ENCODE results near the gene BEND6. TPM values are rescaled to one million over a fixed set of nuclear protein-coding genes. Genes with fewer than 3 reads are reported as not detected.

The BEND6 gene
- total and polyA plus RNA-seq, 2 donors (not counting 3 experiments of a cell fraction or from before 2014, with no cell fraction given), result 0.15 to 0.66 TPM

DNA sequence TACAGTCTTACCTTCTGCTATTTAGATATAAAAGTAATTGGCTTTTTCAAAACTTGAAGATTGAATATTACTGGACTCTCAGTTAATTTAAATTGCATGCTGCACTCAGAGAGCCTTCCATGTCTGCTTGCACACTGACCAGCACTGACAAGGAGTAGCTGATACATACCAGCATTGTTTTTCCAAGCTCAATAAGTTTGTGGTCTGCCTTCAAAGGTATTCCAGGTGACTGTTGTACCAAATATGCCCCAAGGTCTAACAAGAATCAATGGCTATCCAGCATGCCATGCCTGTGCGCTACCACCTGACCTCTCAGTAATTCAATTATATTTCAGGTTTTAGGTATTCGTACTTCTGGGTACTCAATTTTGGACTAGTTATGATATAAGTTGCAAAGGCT, 30.0 kb downstream of the BEND6 start:
- no peak overlapping the region for H2AFZ ChIP-seq (ENCODE audit: low read depth, low read length)
- H3K4me3 ChIP-seq (replicated peaks in 1 of 3; ENCODE audit: insufficient read depth in 1 of 3, low read depth in 1 of 3, low read length in 3 of 3), result no peak overlapping the region
- ChIA-PET POLR2A (no interaction called here), CTCF (interaction anchor here (1.0 to 2.1 kb wide), 5 partner anchors 10 to 80 kb away, joined by 3 to 9 read pairs (median 3); partner anchors contain the start of gene BEND6)
- no peak for FAIRE-seq
- H3K27me3 ChIP-seq (ENCODE audit: control insufficient read depth in 2 of 2, insufficient read depth in 2 of 2, low read length in 2 of 2), result peaks cover 3 to 5% of the 10 kb centered on the region in 2 experiments
- H3K27ac ChIP-seq (ENCODE audit: insufficient read depth, low read depth, low read length), result no peak overlapping the region
- dilution Hi-C loops (cut with MboI; ENCODE audit: extremely low pct_ligation_motif_present, low sequenced_read_pairs), result no loop called here
- H3K9me1 ChIP-seq (replicated peaks; ENCODE audit: control insufficient read depth, extremely low read depth, insufficient read depth, low read length), result no peaks in the 10 kb centered on the region
- H4K20me1 ChIP-seq (replicated peaks; ENCODE audit: control insufficient read depth, extremely low read depth, insufficient read depth, low read length), result no peaks in the 10 kb centered on the region
- H3K4me1 ChIP-seq (ENCODE audit: control insufficient read depth, extremely low read depth, insufficient read depth, low read length), result no peaks in the 10 kb centered on the region
- H3K9me3 ChIP-seq (replicated peaks; ENCODE audit: control insufficient read depth, insufficient read depth, low read length), result no peaks in the 10 kb centered on the region
- H3K36me3 ChIP-seq (ENCODE audit: control insufficient read depth in 2 of 2, extremely low read depth in 1 of 2, insufficient read depth in 2 of 2, low read length in 2 of 2), result no peaks in the 10 kb centered on the region
- TF ChIP-seq JUN (IDR thresholded peaks at IDR 0.05; ENCODE audit: borderline replicate concordance, insufficient read depth, insufficient read length, low read depth) (no peak), EZH2 (IDR thresholded peaks at IDR 0.05; ENCODE audit: borderline replicate concordance, low read depth, low read length, severe bottlenecking) (no peak), FOS (IDR thresholded peaks at IDR 0.05; ENCODE audit: borderline replicate concordance, insufficient read depth, low read length) (no peak), MYC (IDR thresholded peaks at IDR 0.05; ENCODE audit: low read depth, low read length) (no peak), GATA2 (IDR thresholded peaks at IDR 0.05; ENCODE audit: insufficient read depth, insufficient read length, low read depth, low read length) (no peak), POLR2AphosphoS5 (IDR thresholded peaks at IDR 0.05; ENCODE audit: insufficient read depth, low read depth, low read length) (no peak), POLR2A (IDR thresholded peaks at IDR 0.05; ENCODE audit: low read depth, low read length) (no peak)
- TF ChIP-seq, protein P1, sequence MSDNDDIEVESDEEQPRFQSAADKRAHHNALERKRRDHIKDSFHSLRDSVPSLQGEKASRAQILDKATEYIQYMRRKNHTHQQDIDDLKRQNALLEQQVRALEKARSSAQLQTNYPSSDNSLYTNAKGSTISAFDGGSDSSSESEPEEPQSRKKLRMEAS (IDR thresholded peaks at IDR 0.05; ENCODE audit: insufficient read depth, insufficient read length), result no peak
- TF ChIP-seq, protein P2, sequence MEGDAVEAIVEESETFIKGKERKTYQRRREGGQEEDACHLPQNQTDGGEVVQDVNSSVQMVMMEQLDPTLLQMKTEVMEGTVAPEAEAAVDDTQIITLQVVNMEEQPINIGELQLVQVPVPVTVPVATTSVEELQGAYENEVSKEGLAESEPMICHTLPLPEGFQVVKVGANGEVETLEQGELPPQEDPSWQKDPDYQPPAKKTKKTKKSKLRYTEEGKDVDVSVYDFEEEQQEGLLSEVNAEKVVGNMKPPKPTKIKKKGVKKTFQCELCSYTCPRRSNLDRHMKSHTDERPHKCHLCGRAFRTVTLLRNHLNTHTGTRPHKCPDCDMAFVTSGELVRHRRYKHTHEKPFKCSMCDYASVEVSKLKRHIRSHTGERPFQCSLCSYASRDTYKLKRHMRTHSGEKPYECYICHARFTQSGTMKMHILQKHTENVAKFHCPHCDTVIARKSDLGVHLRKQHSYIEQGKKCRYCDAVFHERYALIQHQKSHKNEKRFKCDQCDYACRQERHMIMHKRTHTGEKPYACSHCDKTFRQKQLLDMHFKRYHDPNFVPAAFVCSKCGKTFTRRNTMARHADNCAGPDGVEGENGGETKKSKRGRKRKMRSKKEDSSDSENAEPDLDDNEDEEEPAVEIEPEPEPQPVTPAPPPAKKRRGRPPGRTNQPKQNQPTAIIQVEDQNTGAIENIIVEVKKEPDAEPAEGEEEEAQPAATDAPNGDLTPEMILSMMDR (IDR thresholded peaks at IDR 0.05; ENCODE audit: extremely low read depth in 1 of 2, insufficient read depth in 1 of 2, low read depth in 1 of 2, low read length in 2 of 2), result no peak
- intact Hi-C loops (cut with micrococcal nuclease), result no loop called here
- BruUV-seq (replicated peaks), result no TSS peak
- H3K4me2 ChIP-seq (ENCODE audit: insufficient read depth, low read length), result no peak overlapping the region
- H3K9ac ChIP-seq (replicated peaks; ENCODE audit: extremely low read depth, insufficient read depth, low read length), result no peak overlapping the region
- H3K79me2 ChIP-seq (ENCODE audit: control insufficient read depth, insufficient read depth, low read length), result no peaks in the 10 kb centered on the region
- no peak for DNase-seq (ENCODE audit: low read depth, low spot score)

Measured in endothelial cell of umbilical vein (primary cell).